Colonic mucosa (tissue), 4 donors: ENCODE data around the gene PSMB2. TPM values are rescaled to one million over a fixed set of nuclear protein-coding genes. Genes with fewer than 3 reads are reported as not detected.

Source experiments
- DNase-seq: peaks from one replicate; pipeline ENCODE4 v3.0.0-alpha.2; 2020
- H3K27ac ChIP-seq: fragments of 200-600 bp; one replicate; pipeline ENCODE4 v1.8.0; 2021
- H3K27me3 ChIP-seq: fragments of 200-600 bp; one replicate; pipeline ENCODE4 v1.8.0; 2021
- H3K36me3 ChIP-seq: fragments of 200-600 bp; one replicate; pipeline ENCODE4 v1.8.0; 2021
- H3K4me1 ChIP-seq: fragments of 200-600 bp; one replicate; pipeline ENCODE4 v1.8.0; 2021; ENCODE audit warnings: mild to moderate bottlenecking
- H3K4me3 ChIP-seq: fragments of 200-600 bp; one replicate; pipeline ENCODE4 v1.8.0; 2021
- H3K9ac ChIP-seq, 2 donors: one replicate each; pipeline ENCODE4 v1.7.0; 2013; ENCODE audit warnings: control low read depth in 2 of 2, low read depth in 2 of 2, low read length in 2 of 2
- H3K9me3 ChIP-seq: fragments of 200-600 bp; one replicate; pipeline ENCODE4 v1.8.0; 2021
- CTCF ChIP-seq: fragments of 200-600 bp; IDR thresholded peaks from one replicate; pipeline ENCODE4 v1.8.0; 2022; ENCODE audit warnings: antibody characterized with exemption, mild to moderate bottlenecking
- intact Hi-C: fragments of 100-400 bp; cut with DNase I; formaldehyde crosslinking; loops from one replicate; pipeline ENCODE4 v1.14.1; 2022
- total RNA-seq, 2 donors: library from RNA; stranded (reverse); fragmentation: NEBNext Ultra II Directional in 1 of 2; extraction: Animal tissue kit (Norgen Biotek cat#: 25700) in 1 of 2; gene quantifications; one replicate each; pipeline ENCODE4 v1.2.1, GENCODE V29; 2021
- donor health status: healthy.
- donor health status: DM: no; HTN: no; CAD: no.
- donor health status: DM: no; HTN: no; CAD: no.

Gene PSMB2
- total RNA-seq, 2 donors from 2014 or later, result 48.4 to 73.9 TPM

DNA sequence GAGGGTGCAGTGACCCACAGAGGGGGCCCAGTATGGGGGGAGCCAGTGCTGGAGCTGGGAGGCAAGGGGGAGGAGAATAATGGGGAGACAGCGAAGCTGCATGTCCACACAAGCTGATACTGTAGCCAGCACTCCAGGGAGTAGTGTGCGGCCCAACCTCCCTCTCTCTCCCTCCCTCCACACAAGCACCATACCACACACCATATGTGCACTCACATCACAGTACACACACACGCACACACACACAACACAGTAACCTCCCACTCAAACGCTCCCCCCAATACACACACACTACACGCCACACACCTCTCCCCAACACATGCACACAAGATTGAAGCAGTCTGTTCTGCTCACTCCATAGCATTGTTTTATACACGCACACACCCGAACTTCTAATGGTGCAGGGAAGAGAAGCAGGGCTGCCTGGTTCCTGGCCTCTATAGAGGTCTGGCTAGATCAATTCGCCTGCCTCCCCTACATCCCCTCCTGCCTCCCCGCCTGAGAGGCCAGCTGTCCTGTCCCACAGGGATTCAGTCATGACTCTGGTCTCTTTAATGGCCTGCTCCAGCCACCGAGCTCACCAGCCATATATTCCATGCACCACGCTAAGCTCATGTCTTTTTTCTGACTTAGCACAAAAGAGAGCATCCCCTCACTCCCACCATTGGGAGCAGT is 79.9 kb downstream of the PSMB2 start:
- intact Hi-C loops, result no loop called here
- Histone ChIP-seq H3K27me3 (no peaks in the 10 kb centered on the region), H3K27ac (no peak overlapping the region), H3K4me3 (no peak overlapping the region), H3K4me1 (no peaks in the 10 kb centered on the region), H3K9ac (no peak overlapping the region), H3K36me3 (no peaks in the 10 kb centered on the region), H3K9me3 (no peaks in the 10 kb centered on the region)
- no peak for DNase-seq
- no peak for TF ChIP-seq CTCF

GRCh38 chr1:35560256-35561225 is 80.8 kb downstream of the PSMB2 start:
- Histone ChIP-seq H3K36me3 (no peaks in the 10 kb centered on the region), H3K27ac (no peak overlapping the region), H3K27me3 (no peaks in the 10 kb centered on the region), H3K9ac (no peak overlapping the region), H3K4me1 (no peaks in the 10 kb centered on the region), H3K4me3 (no peak overlapping the region), H3K9me3 (no peaks in the 10 kb centered on the region)
- DNase-seq, result no peak
- intact Hi-C loops, result no loop called here
- TF ChIP-seq CTCF, result no peak

GRCh38 chr1:35559317-35559944 is 81.9 kb downstream of the PSMB2 start:
- no peaks in the 10 kb centered on the region for H3K27me3 ChIP-seq
- TF ChIP-seq CTCF, result no peak
- H3K36me3 ChIP-seq, result no peaks in the 10 kb centered on the region
- H3K27ac ChIP-seq, result no peak overlapping the region
- intact Hi-C loops, result no loop called here
- H3K9me3 ChIP-seq, result no peaks in the 10 kb centered on the region
- no peak for DNase-seq
- H3K9ac ChIP-seq, result no peak overlapping the region
- no peaks in the 10 kb centered on the region for H3K4me1 ChIP-seq
- H3K4me3 ChIP-seq, result no peak overlapping the region

DNA sequence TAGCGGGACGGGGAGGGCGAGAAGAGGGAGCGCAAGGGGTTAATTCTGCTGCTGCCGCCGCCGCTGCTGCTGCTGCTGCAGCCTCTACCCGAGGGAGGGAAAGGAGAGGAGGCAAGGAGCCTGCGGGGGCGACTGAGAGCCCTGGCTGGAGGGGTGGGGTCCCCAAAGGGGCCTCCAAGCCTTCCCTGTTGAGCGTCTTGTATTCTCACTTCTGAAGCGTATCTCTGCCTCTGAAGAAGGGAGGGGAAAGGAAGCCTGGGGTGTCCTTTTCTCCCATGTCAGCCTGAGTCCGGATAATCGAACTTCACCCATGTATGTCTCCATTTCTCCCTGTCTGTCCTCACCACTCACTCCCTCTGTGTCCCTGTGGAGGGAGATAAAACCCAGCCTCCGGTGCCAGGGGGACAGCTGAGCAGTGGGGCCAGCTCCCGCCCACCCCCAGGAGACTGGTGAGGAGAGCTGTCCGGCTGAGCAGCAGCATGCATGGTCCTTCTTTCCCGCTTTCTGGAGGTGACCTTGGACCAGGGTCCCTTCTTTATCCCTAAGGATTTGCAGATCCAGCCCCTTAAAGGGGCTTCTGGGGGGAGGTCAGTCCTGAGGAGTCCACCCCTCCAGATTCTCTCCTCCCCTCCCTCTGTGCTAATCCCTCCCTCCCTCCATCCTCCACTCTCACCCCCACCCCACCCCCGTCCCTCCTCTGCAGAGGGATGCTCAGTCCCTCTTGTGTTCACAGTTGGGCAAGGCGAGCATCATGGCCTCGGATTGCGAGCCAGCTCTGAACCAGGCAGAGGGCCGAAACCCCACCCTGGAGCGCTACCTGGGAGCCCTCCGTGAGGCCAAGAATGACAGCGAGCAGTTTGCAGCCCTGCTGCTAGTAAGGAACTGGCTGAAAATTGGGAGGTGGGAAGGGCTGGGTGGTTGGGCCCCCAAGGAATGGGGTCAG is 82.7 kb downstream of the PSMB2 start:
- Histone ChIP-seq H3K9ac (peak overlapping the region; percentile 93 to 94), H3K36me3 (no peaks in the 10 kb centered on the region), H3K27ac (peak overlapping the region; percentile 96), H3K9me3 (no peaks in the 10 kb centered on the region), H3K4me3 (peak overlapping the region; percentile 67), H3K27me3 (no peaks in the 10 kb centered on the region), H3K4me1 (no peaks in the 10 kb centered on the region)
- intact Hi-C loops, result no loop called here
- no peak for TF ChIP-seq CTCF
- no peak for DNase-seq
